SJCRH30 (cell line): ENCODE results near the gene CRACDL. TPM values are rescaled to one million over a fixed set of nuclear protein-coding genes. Genes with fewer than 3 reads are reported as not detected.

ENCODE experiments used
- DNase-seq, 2 experiments: peaks; one replicate each; pipeline ENCODE4 v3.0.0-alpha.2; 2015 to 2020
- H3K27ac ChIP-seq: fragments of 250-450 bp; sonication (Bioruptor Pico); 2 replicates; pipeline ENCODE4 v1.5.1; 2020; ENCODE audit warnings: mild to moderate bottlenecking, moderate library complexity
- H3K27me3 ChIP-seq: fragments of 250-450 bp; sonication (Bioruptor Pico); 2 replicates; pipeline ENCODE4 v1.5.1; 2020; ENCODE audit warnings: mild to moderate bottlenecking, moderate library complexity
- H3K36me3 ChIP-seq: fragments of 250-450 bp; sonication (Bioruptor Pico); 2 replicates; pipeline ENCODE4 v1.5.1; 2020; ENCODE audit warnings: mild to moderate bottlenecking, moderate library complexity
- H3K4me1 ChIP-seq: fragments of 250-450 bp; sonication (Bioruptor Pico); 2 replicates; pipeline ENCODE4 v1.5.1; 2020; ENCODE audit warnings: mild to moderate bottlenecking, moderate library complexity
- H3K4me3 ChIP-seq: fragments of 250-450 bp; sonication (Bioruptor Pico); 2 replicates; pipeline ENCODE4 v1.5.1; 2020; ENCODE audit warnings: mild to moderate bottlenecking, moderate library complexity
- H3K9me3 ChIP-seq: fragments of 250-450 bp; sonication (Bioruptor Pico); replicated peaks from 2 replicates; pipeline ENCODE4 v1.5.1; 2020; ENCODE audit warnings: mild to moderate bottlenecking, moderate library complexity
- total RNA-seq: library from RNA; depleted of rRNA; stranded (reverse); fragments of >200 nt; shearing (Covaris generic); gene quantifications from 2 replicates; pipeline ENCODE4 v1.2.3, GENCODE V29; 2014

The CRACDL gene
- total RNA-seq, 1 experiment from 2014 or later: not detected

GRCh38 chr2:98914713-98915580 is 21.1 kb downstream of the CRACDL start:
- Histone ChIP-seq H3K9me3 (no peaks in the 10 kb centered on the region), H3K36me3 (no peaks in the 10 kb centered on the region), H3K27ac (no peak overlapping the region), H3K4me1 (no peaks in the 10 kb centered on the region; the same call in 1 of the 2 replicates), H3K27me3 (no peaks in the 10 kb centered on the region; the same call in 1 of the 2 replicates), H3K4me3 (no peak overlapping the region)
- DNase-seq: no peak

GRCh38 chr2:98913916-98914712 is 21.9 kb downstream of the CRACDL start:
- H3K4me3 ChIP-seq: no peak overlapping the region
- no peaks in the 10 kb centered on the region; the same call in 1 of the 2 replicates for H3K27me3 ChIP-seq
- H3K4me1 ChIP-seq: peaks cover 6% of the 10 kb centered on the region
- H3K9me3 ChIP-seq: no peaks in the 10 kb centered on the region
- H3K36me3 ChIP-seq: no peaks in the 10 kb centered on the region
- H3K27ac ChIP-seq: no peak overlapping the region
- no peak for DNase-seq

- Histone ChIP-seq H3K36me3 (no peaks in the 10 kb centered on the region), H3K4me1 (peaks cover 15% of the 10 kb centered on the region)
Measured at GRCh38 chr2:98912957-98913915, 22.8 kb downstream of the CRACDL start.

GRCh38 chr2:98912221-98912851 is 23.7 kb downstream of the CRACDL start:
- no peaks in the 10 kb centered on the region for H3K9me3 ChIP-seq
- DNase-seq: peak; percentile 13 to 19
- no peak overlapping the region for H3K4me3 ChIP-seq
- H3K4me1 ChIP-seq: peaks cover 17% of the 10 kb centered on the region
- H3K36me3 ChIP-seq: no peaks in the 10 kb centered on the region
- no peak overlapping the region for H3K27ac ChIP-seq
- H3K27me3 ChIP-seq: no peaks in the 10 kb centered on the region; the same call in 1 of the 2 replicates

More at GRCh38 chr2:98912957-98913915, 22.8 kb downstream of the CRACDL start:
- no peaks in the 10 kb centered on the region for H3K9me3 ChIP-seq
- no peak overlapping the region for H3K4me3 ChIP-seq
- no peaks in the 10 kb centered on the region; the same call in 1 of the 2 replicates for H3K27me3 ChIP-seq
- no peak for DNase-seq
- H3K27ac ChIP-seq: no peak overlapping the region

- H3K36me3 ChIP-seq: no peaks in the 10 kb centered on the region
- no peaks in the 10 kb centered on the region for H3K9me3 ChIP-seq
- H3K4me3 ChIP-seq: no peak overlapping the region
- no peak for DNase-seq
- peaks cover 17% of the 10 kb centered on the region for H3K4me1 ChIP-seq
- H3K27ac ChIP-seq: no peak overlapping the region
- no peaks in the 10 kb centered on the region; the same call in 1 of the 2 replicates for H3K27me3 ChIP-seq
Measured at GRCh38 chr2:98911376-98912154, 24.5 kb downstream of the CRACDL start.

- Histone ChIP-seq H3K4me3 (no peak overlapping the region), H3K4me1 (peaks cover 17% of the 10 kb centered on the region), H3K9me3 (no peaks in the 10 kb centered on the region), H3K36me3 (no peaks in the 10 kb centered on the region), H3K27ac (no peak overlapping the region), H3K27me3 (no peaks in the 10 kb centered on the region; the same call in 1 of the 2 replicates)
- no peak for DNase-seq
Measured at GRCh38 chr2:98911126-98911375, 25.0 kb downstream of the CRACDL start.

GRCh38 chr2:98910349-98911125 is 25.5 kb downstream of the CRACDL start:
- no peak overlapping the region for H3K27ac ChIP-seq

GRCh38 chr2:98909317-98910211 is 26.5 kb downstream of the CRACDL start:
- Histone ChIP-seq H3K27me3 (no peaks in the 10 kb centered on the region; the same call in 1 of the 2 replicates), H3K4me3 (no peak overlapping the region), H3K27ac (no peak overlapping the region), H3K36me3 (no peaks in the 10 kb centered on the region), H3K9me3 (no peaks in the 10 kb centered on the region), H3K4me1 (peaks cover 17% of the 10 kb centered on the region)
- DNase-seq: peak; percentile 76 to 84

More at GRCh38 chr2:98910349-98911125, 25.5 kb downstream of the CRACDL start:
- H3K27me3 ChIP-seq: no peaks in the 10 kb centered on the region; the same call in 1 of the 2 replicates
- DNase-seq: no peak
- H3K4me1 ChIP-seq: peaks cover 17% of the 10 kb centered on the region
- no peaks in the 10 kb centered on the region for H3K9me3 ChIP-seq
- H3K36me3 ChIP-seq: no peaks in the 10 kb centered on the region
- no peak overlapping the region for H3K4me3 ChIP-seq

GRCh38 chr2:98908931-98909316 is 27.1 kb downstream of the CRACDL start:
- Histone ChIP-seq H3K4me3 (no peak overlapping the region), H3K9me3 (no peaks in the 10 kb centered on the region), H3K27me3 (no peaks in the 10 kb centered on the region; the same call in 1 of the 2 replicates), H3K36me3 (no peaks in the 10 kb centered on the region), H3K27ac (no peak overlapping the region), H3K4me1 (peaks cover 17% of the 10 kb centered on the region)
- no peak for DNase-seq

GRCh38 chr2:98907966-98908905 is 27.8 kb downstream of the CRACDL start:
- Histone ChIP-seq H3K27ac (no peak overlapping the region), H3K36me3 (no peaks in the 10 kb centered on the region), H3K9me3 (no peaks in the 10 kb centered on the region), H3K4me1 (peaks cover 17% of the 10 kb centered on the region), H3K27me3 (no peaks in the 10 kb centered on the region; the same call in 1 of the 2 replicates), H3K4me3 (no peak overlapping the region)
- peak in 1 of 2 experiments; percentile 20 for DNase-seq

GRCh38 chr2:98907385-98907784 is 28.6 kb downstream of the CRACDL start:
- no peak overlapping the region for H3K27ac ChIP-seq
- no peak for DNase-seq
- no peaks in the 10 kb centered on the region for H3K9me3 ChIP-seq
- no peaks in the 10 kb centered on the region; the same call in 1 of the 2 replicates for H3K27me3 ChIP-seq
- H3K4me3 ChIP-seq: no peak overlapping the region
- H3K4me1 ChIP-seq: peaks cover 17% of the 10 kb centered on the region
- no peaks in the 10 kb centered on the region for H3K36me3 ChIP-seq
